GM23338 (cell line): ENCODE measurements around the gene CD276. TPM values are rescaled to one million over a fixed set of nuclear protein-coding genes. Genes with fewer than 3 reads are reported as not detected.

Experiments
- ATAC-seq: fragments of 200-7000 bp; cut with Tn5 transposase; 3 replicates; pipeline ENCODE4 v1.9.1; 2020
- DNase-seq: peaks from one replicate; pipeline ENCODE4 v3.0.0-alpha.2; 2015; ENCODE audit warnings: low spot score
- H2AFZ ChIP-seq: fragments of 200-600 bp; sonication (generic); 2 replicates; pipeline ENCODE4 v1.8.0; 2016; ENCODE audit warnings: antibody characterized with exemption, mild to moderate bottlenecking, moderate library complexity
- H3F3A ChIP-seq: fragments of 200-600 bp; sonication (generic); replicated peaks from 2 replicates; pipeline ENCODE4 v1.8.0; 2017; ENCODE audit warnings: antibody characterized with exemption, mixed run types, low read depth
- H3K27ac ChIP-seq: fragments of 200-600 bp; sonication (generic); 2 replicates; pipeline ENCODE4 v1.6.1; 2016; ENCODE audit warnings: low read depth
- H3K27me3 ChIP-seq: fragments of 200-600 bp; sonication (generic); 2 replicates; pipeline ENCODE4 v1.8.0; 2016; ENCODE audit warnings: mild to moderate bottlenecking, mixed run types, moderate library complexity; ENCODE audit not compliant: insufficient read depth
- H3K36me3 ChIP-seq: fragments of 200-600 bp; sonication (generic); 2 replicates; pipeline ENCODE4 v1.8.0; 2016; ENCODE audit warnings: mild to moderate bottlenecking; ENCODE audit not compliant: insufficient read depth
- H3K4me1 ChIP-seq: fragments of 200-600 bp; sonication (generic); 2 replicates; pipeline ENCODE4 v1.8.0; 2016; ENCODE audit warnings: mild to moderate bottlenecking, moderate library complexity; ENCODE audit not compliant: insufficient read depth
- H3K4me2 ChIP-seq: fragments of 200-600 bp; sonication (generic); 2 replicates; pipeline ENCODE4 v1.7.1; 2017; ENCODE audit warnings: mixed run types
- H3K4me3 ChIP-seq: fragments of 200-600 bp; sonication (generic); 2 replicates; pipeline ENCODE4 v1.6.1; 2016; ENCODE audit warnings: mixed run types
- H3K79me2 ChIP-seq: fragments of 200-600 bp; sonication (generic); replicated peaks from 2 replicates; pipeline ENCODE4 v1.8.0; 2017; ENCODE audit warnings: mild to moderate bottlenecking; ENCODE audit not compliant: insufficient read depth
- H3K9me2 ChIP-seq: fragments of 200-600 bp; sonication (generic); 2 replicates; pipeline ENCODE4 v1.8.0; 2017; ENCODE audit not compliant: insufficient read depth
- H4K20me1 ChIP-seq: fragments of 200-600 bp; sonication (generic); replicated peaks from 2 replicates; pipeline ENCODE4 v1.8.0; 2017; ENCODE audit warnings: mild to moderate bottlenecking; ENCODE audit not compliant: insufficient read depth
- H3K27ac Mint-ChIP-seq: 2 replicates; pipeline ENCODE4 v1.8.0; 2020; ENCODE audit warnings: inconsistent platforms, mild to moderate bottlenecking, moderate library complexity, mixed read lengths
- H3K27me3 Mint-ChIP-seq: 3 replicates; pipeline ENCODE4 v1.8.0; 2022; ENCODE audit warnings: low read depth, mild to moderate bottlenecking, moderate library complexity, mixed read lengths, inconsistent platforms; ENCODE audit not compliant: insufficient read depth, poor library complexity
- H3K36me3 Mint-ChIP-seq: 3 replicates; pipeline ENCODE4 v1.8.0; 2021; ENCODE audit warnings: low read depth, mild to moderate bottlenecking, inconsistent platforms, moderate library complexity, mixed read lengths
- H3K4me1 Mint-ChIP-seq: 3 replicates; pipeline ENCODE4 v1.8.0; 2020; ENCODE audit warnings: mild to moderate bottlenecking, inconsistent platforms, mixed read lengths
- H3K4me3 Mint-ChIP-seq: 3 replicates; pipeline ENCODE4 v1.8.0; 2021; ENCODE audit warnings: moderate library complexity, mild to moderate bottlenecking, inconsistent platforms, mixed read lengths
- H3K9me3 Mint-ChIP-seq: 3 replicates; pipeline ENCODE4 v1.8.0; 2020; ENCODE audit warnings: moderate library complexity, mild to moderate bottlenecking, inconsistent platforms, mixed read lengths
- ZNF114 ChIP-seq: fragments of 250-450 bp; sonication (Bioruptor Pico); IDR thresholded peaks from 2 replicates; pipeline ENCODE4 v1.5.0; 2020; ENCODE audit warnings: mild to moderate bottlenecking, moderate library complexity
- ZNF331 ChIP-seq: fragments of 250-450 bp; sonication (Bioruptor Pico); IDR thresholded peaks from 2 replicates; pipeline ENCODE4 v1.5.0; 2020; ENCODE audit warnings: low read depth, mild to moderate bottlenecking, moderate library complexity
- polyA plus RNA-seq: library from polyadenylated mRNA; unstranded; fragments of >200 nt; fragmentation: Nextera tagmentation; extraction: Ambion mirVana; gene quantifications from 2 replicates; pipeline ENCODE4 v1.2.1, GENCODE V29; 2016
- total RNA-seq: library from RNA; depleted of rRNA; stranded (reverse); fragments of >200 nt; shearing (Covaris generic); gene quantifications from 2 replicates; pipeline ENCODE4 v1.2.3, GENCODE V29; 2014
- TF ChIP-seq, protein P1 (sequence below): fragments of 250-450 bp; sonication (Bioruptor Pico); IDR thresholded peaks from 2 replicates; pipeline ENCODE4 v1.5.0; 2020; ENCODE audit warnings: mild to moderate bottlenecking, moderate library complexity

CD276 gene
- total and polyA plus RNA-seq, 2 experiments from 2014 or later = 60.9 to 158 TPM

DNA sequence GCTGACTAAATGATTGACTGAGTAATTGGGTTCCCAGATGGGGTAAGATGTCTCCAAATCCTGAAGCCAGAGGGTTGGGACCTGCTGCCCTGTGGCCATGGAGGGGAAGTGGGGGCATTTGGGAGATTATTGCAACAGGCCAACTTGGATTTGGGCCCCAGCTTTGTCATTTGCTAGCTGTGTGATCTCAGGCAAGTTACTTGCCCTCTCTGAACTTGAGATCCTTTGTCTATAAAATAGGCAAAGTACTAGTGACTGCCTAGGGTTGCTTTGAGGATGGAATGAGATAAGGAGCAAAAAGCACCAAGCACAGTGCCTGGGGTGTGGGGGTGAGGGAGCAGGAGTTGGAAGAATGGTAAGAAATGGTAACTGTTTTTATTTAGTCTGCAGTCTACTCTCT is 73.4 kb downstream of the CD276 start (continued):
- TF ChIP-seq, protein P1, sequence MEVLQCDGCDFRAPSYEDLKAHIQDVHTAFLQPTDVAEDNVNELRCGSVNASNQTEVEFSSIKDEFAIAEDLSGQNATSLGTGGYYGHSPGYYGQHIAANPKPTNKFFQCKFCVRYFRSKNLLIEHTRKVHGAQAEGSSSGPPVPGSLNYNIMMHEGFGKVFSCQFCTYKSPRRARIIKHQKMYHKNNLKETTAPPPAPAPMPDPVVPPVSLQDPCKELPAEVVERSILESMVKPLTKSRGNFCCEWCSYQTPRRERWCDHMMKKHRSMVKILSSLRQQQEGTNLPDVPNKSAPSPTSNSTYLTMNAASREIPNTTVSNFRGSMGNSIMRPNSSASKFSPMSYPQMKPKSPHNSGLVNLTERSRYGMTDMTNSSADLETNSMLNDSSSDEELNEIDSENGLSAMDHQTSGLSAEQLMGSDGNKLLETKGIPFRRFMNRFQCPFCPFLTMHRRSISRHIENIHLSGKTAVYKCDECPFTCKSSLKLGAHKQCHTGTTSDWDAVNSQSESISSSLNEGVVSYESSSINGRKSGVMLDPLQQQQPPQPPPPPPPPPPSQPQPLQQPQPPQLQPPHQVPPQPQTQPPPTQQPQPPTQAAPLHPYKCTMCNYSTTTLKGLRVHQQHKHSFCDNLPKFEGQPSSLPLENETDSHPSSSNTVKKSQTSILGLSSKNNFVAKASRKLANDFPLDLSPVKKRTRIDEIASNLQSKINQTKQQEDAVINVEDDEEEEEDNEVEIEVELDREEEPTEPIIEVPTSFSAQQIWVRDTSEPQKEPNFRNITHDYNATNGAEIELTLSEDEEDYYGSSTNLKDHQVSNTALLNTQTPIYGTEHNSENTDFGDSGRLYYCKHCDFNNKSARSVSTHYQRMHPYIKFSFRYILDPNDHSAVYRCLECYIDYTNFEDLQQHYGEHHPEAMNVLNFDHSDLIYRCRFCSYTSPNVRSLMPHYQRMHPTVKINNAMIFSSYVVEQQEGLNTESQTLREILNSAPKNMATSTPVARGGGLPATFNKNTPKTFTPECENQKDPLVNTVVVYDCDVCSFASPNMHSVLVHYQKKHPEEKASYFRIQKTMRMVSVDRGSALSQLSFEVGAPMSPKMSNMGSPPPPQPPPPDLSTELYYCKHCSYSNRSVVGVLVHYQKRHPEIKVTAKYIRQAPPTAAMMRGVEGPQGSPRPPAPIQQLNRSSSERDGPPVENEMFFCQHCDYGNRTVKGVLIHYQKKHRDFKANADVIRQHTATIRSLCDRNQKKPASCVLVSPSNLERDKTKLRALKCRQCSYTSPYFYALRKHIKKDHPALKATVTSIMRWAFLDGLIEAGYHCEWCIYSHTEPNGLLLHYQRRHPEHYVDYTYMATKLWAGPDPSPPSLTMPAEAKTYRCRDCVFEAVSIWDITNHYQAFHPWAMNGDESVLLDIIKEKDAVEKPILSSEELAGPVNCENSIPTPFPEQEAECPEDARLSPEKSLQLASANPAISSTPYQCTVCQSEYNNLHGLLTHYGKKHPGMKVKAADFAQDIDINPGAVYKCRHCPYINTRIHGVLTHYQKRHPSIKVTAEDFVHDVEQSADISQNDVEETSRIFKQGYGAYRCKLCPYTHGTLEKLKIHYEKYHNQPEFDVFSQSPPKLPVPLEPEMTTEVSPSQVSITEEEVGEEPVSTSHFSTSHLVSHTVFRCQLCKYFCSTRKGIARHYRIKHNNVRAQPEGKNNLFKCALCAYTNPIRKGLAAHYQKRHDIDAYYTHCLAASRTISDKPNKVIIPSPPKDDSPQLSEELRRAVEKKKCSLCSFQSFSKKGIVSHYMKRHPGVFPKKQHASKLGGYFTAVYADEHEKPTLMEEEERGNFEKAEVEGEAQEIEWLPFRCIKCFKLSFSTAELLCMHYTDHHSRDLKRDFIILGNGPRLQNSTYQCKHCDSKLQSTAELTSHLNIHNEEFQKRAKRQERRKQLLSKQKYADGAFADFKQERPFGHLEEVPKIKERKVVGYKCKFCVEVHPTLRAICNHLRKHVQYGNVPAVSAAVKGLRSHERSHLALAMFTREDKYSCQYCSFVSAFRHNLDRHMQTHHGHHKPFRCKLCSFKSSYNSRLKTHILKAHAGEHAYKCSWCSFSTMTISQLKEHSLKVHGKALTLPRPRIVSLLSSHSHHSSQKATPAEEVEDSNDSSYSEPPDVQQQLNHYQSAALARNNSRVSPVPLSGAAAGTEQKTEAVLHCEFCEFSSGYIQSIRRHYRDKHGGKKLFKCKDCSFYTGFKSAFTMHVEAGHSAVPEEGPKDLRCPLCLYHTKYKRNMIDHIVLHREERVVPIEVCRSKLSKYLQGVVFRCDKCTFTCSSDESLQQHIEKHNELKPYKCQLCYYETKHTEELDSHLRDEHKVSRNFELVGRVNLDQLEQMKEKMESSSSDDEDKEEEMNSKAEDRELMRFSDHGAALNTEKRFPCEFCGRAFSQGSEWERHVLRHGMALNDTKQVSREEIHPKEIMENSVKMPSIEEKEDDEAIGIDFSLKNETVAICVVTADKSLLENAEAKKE (CRISPR knock-in tag) = no peak
- TF ChIP-seq ZNF331 (CRISPR knock-in tag) = no peak

DNA sequence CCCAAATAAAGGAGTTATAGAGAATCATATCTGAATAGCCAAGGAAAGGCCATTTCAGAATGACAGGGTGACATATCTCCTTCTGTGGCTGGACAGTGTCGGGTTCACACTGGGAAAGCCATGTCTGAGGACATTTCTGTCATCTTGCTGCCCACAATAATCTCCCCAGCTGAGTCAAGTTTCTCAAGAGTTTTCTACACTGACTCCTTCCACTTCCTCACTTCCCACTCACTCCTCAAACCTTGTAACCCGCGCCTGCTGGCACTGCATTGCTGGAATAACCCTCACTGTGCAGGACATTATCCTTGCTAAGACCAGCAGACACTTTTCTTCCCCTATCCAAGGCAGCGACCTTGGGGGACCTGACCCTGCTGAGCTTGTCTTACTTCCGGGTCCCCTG is 74.3 kb downstream of the CD276 start:
- Histone ChIP-seq H3K27ac (no peak overlapping the region), H3F3A (no peaks in the 10 kb centered on the region; the same call in 1 of the 2 replicates), H3K36me3 (no peaks in the 10 kb centered on the region), H3K4me2 (no peak overlapping the region), H3K9me2 (no peaks in the 10 kb centered on the region), H4K20me1 (no peaks in the 10 kb centered on the region), H3K79me2 (no peaks in the 10 kb centered on the region), H3K4me1 (peaks cover 15% of the 10 kb centered on the region), H3K27me3 (peaks cover 10% of the 10 kb centered on the region), H3K4me3 (no peak overlapping the region), H2AFZ (no peak overlapping the region)
- no peak overlapping the region for H3K27ac Mint-ChIP-seq
- no peak for ATAC-seq
- no peak for DNase-seq
- H3K4me1 Mint-ChIP-seq = peaks cover 18% of the 10 kb centered on the region
- no peaks in the 10 kb centered on the region for H3K9me3 Mint-ChIP-seq
- no peaks in the 10 kb centered on the region for H3K36me3 Mint-ChIP-seq
- no peak overlapping the region for H3K4me3 Mint-ChIP-seq
- TF ChIP-seq ZNF114 (CRISPR knock-in tag) = no peak
- H3K27me3 Mint-ChIP-seq = peaks cover 11% of the 10 kb centered on the region
